NCI-H2081 (cell line): ENCODE measurements around the gene POLR3A.
"Not testable (repeated sequence)": the region's sequence is repeated elsewhere in the genome, so short reads cannot be mapped to it uniquely, and the experiment has no call there.

ENCODE experiments used
- DNase-seq, 2 experiments: peaks; one replicate each; lab custom pipeline; 2025; lab: John Stamatoyannopoulos, UW

The POLR3A gene

GRCh38 chr10:78019264-78019663 lies 10.1 kb downstream of the POLR3A start:
- DNase-seq = no peak

GRCh38 chr10:78017856-78018255 lies 11.5 kb downstream of the POLR3A start:
- DNase-seq = no peak

- no peak for DNase-seq
These were observed 13.8 kb downstream of the POLR3A start for GRCh38 chr10:78015546-78015945.

GRCh38 chr10:78013564-78013963 lies 15.8 kb downstream of the POLR3A start:
- DNase-seq = no peak

- no peak for DNase-seq
These were observed 18.2 kb downstream of the POLR3A start for GRCh38 chr10:78011065-78011464.

GRCh38 chr10:78010278-78010677 lies 19.0 kb downstream of the POLR3A start:
- DNase-seq = no peak

- DNase-seq = no peak
These were observed 19.7 kb downstream of the POLR3A start for GRCh38 chr10:78009662-78010061.

- no peak for DNase-seq
These were observed 22.1 kb downstream of the POLR3A start for GRCh38 chr10:78007172-78007571.

GRCh38 chr10:78004215-78005026 lies 24.9 kb downstream of the POLR3A start:
- no peak for DNase-seq

- no peak for DNase-seq
These were observed 26.6 kb downstream of the POLR3A start for GRCh38 chr10:78002541-78003288.

GRCh38 chr10:78000956-78001472 lies 28.3 kb downstream of the POLR3A start:
- no peak for DNase-seq

GRCh38 chr10:78000206-78000605 lies 29.1 kb downstream of the POLR3A start:
- DNase-seq = no peak

- not testable (repeated sequence) for DNase-seq
These were observed 30.5 kb downstream of the POLR3A start for GRCh38 chr10:77998780-77999179.

- no peak for DNase-seq
These were observed 35.7 kb downstream of the POLR3A start for GRCh38 chr10:77993620-77994019.

- no peak for DNase-seq
These were observed 40.1 kb downstream of the POLR3A start for GRCh38 chr10:77989081-77989724.

- no peak for DNase-seq
These were observed 41.6 kb downstream of the POLR3A start for GRCh38 chr10:77987671-77988255.

- DNase-seq = no peak
These were observed 44.3 kb downstream of the POLR3A start for GRCh38 chr10:77984986-77985385.

GRCh38 chr10:77983384-77984341 lies 45.7 kb downstream of the POLR3A start:
- DNase-seq = no peak

GRCh38 chr10:77981281-77981680 lies 48.0 kb downstream of the POLR3A start:
- DNase-seq = no peak

- DNase-seq = no peak
These were observed 50.1 kb downstream of the POLR3A start for GRCh38 chr10:77979221-77979620.

- DNase-seq = no peak
These were observed 51.0 kb downstream of the POLR3A start for GRCh38 chr10:77978360-77978759.
